K562 (cell line): Measurements from ENCODE around the gene SLC30A3. TPM values are rescaled to one million over a fixed set of nuclear protein-coding genes. Genes with fewer than 3 reads are reported as not detected.

Experiments used
- CBFB ChIP-seq: sonication (generic); formaldehyde crosslinking; IDR thresholded peaks from 2 replicates; pipeline ENCODE4 v1.4.0; 2020; ENCODE audit warnings: mild to moderate bottlenecking, missing genetic modification reagents
- CHAMP1 ChIP-seq: fragments of 450-650 bp; IDR thresholded peaks from 2 replicates; pipeline ENCODE4 v1.6.1; 2016; ENCODE audit warnings: mild to moderate bottlenecking
- CTBP1 ChIP-seq: fragments of 450-650 bp; IDR thresholded peaks from 2 replicates; pipeline ENCODE4 v1.6.1; 2016; ENCODE audit warnings: borderline replicate concordance
- ELF2 ChIP-seq: fragments of 250-450 bp; sonication (Bioruptor Pico); IDR thresholded peaks from 2 replicates; pipeline ENCODE4 v1.5.0; 2021; ENCODE audit warnings: mild to moderate bottlenecking
- NR2C1 ChIP-seq, 2 experiments: fragments of 450-650 bp; IDR thresholded peaks; 2 replicates each; pipeline ENCODE4 v1.6.1; 2017; ENCODE audit warnings: mild to moderate bottlenecking in 2 of 2, antibody characterized with exemption in 1 of 2, inconsistent platforms in 1 of 2, missing compliant biosample characterization in 1 of 2, missing genetic modification characterization in 1 of 2
- RNF2 ChIP-seq: sonication (generic); IDR thresholded peaks from 2 replicates; pipeline ENCODE4 v1.6.1; 2016
- TAF15 ChIP-seq: fragments of 200-400 bp; formaldehyde crosslinking; IDR thresholded peaks from 2 replicates; pipeline ENCODE4 v1.6.1; 2017; ENCODE audit warnings: mild to moderate bottlenecking, low read depth, low read length, moderate library complexity
- WHSC1 ChIP-seq: IDR thresholded peaks from one replicate; pipeline ENCODE4 v1.6.1; 2012; ENCODE audit warnings: low read length, control low read depth, inconsistent platforms
- ZBTB33 ChIP-seq: sonication (generic); formaldehyde crosslinking; IDR thresholded peaks from 2 replicates; pipeline ENCODE4 v1.8.1; 2023; ENCODE audit warnings: mild to moderate bottlenecking, missing genetic modification reagents
- ZNF41 ChIP-seq: fragments of 250-450 bp; sonication (Bioruptor Pico); conservative IDR thresholded peaks from 2 replicates; pipeline ENCODE4 v1.4.0; 2020; ENCODE audit warnings: mild to moderate bottlenecking
- ZNF431 ChIP-seq: sonication (generic); formaldehyde crosslinking; IDR thresholded peaks from 2 replicates; pipeline ENCODE4 v1.8.0; 2022; ENCODE audit warnings: mild to moderate bottlenecking, missing genetic modification reagents
- ZNF511 ChIP-seq: sonication (generic); formaldehyde crosslinking; IDR thresholded peaks from 2 replicates; pipeline ENCODE4 v1.8.0; 2022; ENCODE audit warnings: mild to moderate bottlenecking, missing genetic modification reagents
- ZNF740 ChIP-seq, 3 experiments: fragments of 200-800 bp in 1 of 3; sonication (Bioruptor generic) in 1 of 3; sonication (generic) in 1 of 3; formaldehyde crosslinking in 1 of 3; IDR thresholded peaks; 2 replicates each; pipeline versions ENCODE4 v1.6.1 to v1.8.0; 2016 to 2022; ENCODE audit warnings: mild to moderate bottlenecking in 2 of 3, missing compliant biosample characterization in 2 of 3, missing genetic modification characterization in 2 of 3, missing genetic modification reagents in 1 of 3
- polyA plus RNA-seq, 8 experiments: library from polyadenylated mRNA; depleted of rRNA in 4 of 8; stranded (reverse) in 5 of 8; unstranded in 3 of 8; fragments of >200 nt; fragmentation: Nextera tagmentation in 2 of 8; fragmentation: Illumina TruSeq in 1 of 8; extraction: Ambion mirVana in 2 of 8; extraction: Trizol in 1 of 8; gene quantifications; 2 replicates each; pipeline versions ENCODE4 v1.2.1 to v1.2.3, GENCODE V29; 2011 to 2014; ENCODE audit warnings: inconsistent platforms in 1 of 8, missing spikeins in 1 of 8
- total RNA-seq, 7 experiments: library from RNA; depleted of rRNA in 6 of 7; stranded (reverse); fragments of >200 nt in 6 of 7; fragmentation: Illumina TruSeq in 2 of 7; extraction: Trizol in 2 of 7; gene quantifications; 2 replicates each; pipeline versions ENCODE4 v1.2.1 to v1.2.3, GENCODE V29; 2011 to 2021; ENCODE audit warnings: low replicate concordance in 1 of 7
- TF ChIP-seq, protein P1 (sequence below): fragments of 450-650 bp; IDR thresholded peaks from 2 replicates; pipeline ENCODE4 v1.6.1; 2014; ENCODE audit warnings: low read depth, mild to moderate bottlenecking, moderate library complexity, borderline replicate concordance
- TF ChIP-seq, protein P2 (sequence below): fragments of 250-450 bp; sonication (Bioruptor Pico); IDR thresholded peaks from 2 replicates; pipeline ENCODE4 v1.4.0; 2020; ENCODE audit warnings: mild to moderate bottlenecking, moderate library complexity, borderline replicate concordance

SLC30A3 gene
- total and polyA plus RNA-seq, 9 of the 15 experiments (the other 6 are each of a cell fraction or from before 2014, with no cell fraction given), result 0.03 to 2.7 (median 0.89) TPM; not detected in 1

GRCh38 chr2:27249891-27250651 is 12.8 kb downstream of the SLC30A3 start (continued):
- TF ChIP-seq NR2C1 (IDR thresholded peaks at IDR 0.05) (peak; percentile 51; the same call in 1 of the 2 replicates), NR2C1 (tag; IDR thresholded peaks at IDR 0.05) (peak; percentile 42; the same call in 1 of the 2 replicates), TAF15 (no peak), WHSC1 (no peak), ELF2 (CRISPR knock-in tag) (peak; percentile 54; the same call in 1 of the 2 replicates), ZNF431 (CRISPR knock-in tag) (no peak), CBFB (peak; percentile 59; the same call in 1 of the 2 replicates), CHAMP1 (no peak), ZNF740 (CRISPR knock-in tag; IDR thresholded peaks at IDR 0.05) (0 out of 2 replicates have a peak, but pooled peaks have one; percentile 49), ZNF740 (tag; IDR thresholded peaks at IDR 0.05) (no peak), ZNF511 (peak; percentile 64; the same call in 1 of the 2 replicates), RNF2 (no peak), ZBTB33 (CRISPR knock-in tag) (0 out of 2 replicates have a peak, but pooled peaks have one; percentile 30), CTBP1 (peak; percentile 49; the same call in 1 of the 2 replicates), ZNF41 (CRISPR knock-in tag) (no peak)
- TF ChIP-seq, protein P1, sequence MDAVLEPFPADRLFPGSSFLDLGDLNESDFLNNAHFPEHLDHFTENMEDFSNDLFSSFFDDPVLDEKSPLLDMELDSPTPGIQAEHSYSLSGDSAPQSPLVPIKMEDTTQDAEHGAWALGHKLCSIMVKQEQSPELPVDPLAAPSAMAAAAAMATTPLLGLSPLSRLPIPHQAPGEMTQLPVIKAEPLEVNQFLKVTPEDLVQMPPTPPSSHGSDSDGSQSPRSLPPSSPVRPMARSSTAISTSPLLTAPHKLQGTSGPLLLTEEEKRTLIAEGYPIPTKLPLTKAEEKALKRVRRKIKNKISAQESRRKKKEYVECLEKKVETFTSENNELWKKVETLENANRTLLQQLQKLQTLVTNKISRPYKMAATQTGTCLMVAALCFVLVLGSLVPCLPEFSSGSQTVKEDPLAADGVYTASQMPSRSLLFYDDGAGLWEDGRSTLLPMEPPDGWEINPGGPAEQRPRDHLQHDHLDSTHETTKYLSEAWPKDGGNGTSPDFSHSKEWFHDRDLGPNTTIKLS, result no peak
- TF ChIP-seq, protein P2, sequence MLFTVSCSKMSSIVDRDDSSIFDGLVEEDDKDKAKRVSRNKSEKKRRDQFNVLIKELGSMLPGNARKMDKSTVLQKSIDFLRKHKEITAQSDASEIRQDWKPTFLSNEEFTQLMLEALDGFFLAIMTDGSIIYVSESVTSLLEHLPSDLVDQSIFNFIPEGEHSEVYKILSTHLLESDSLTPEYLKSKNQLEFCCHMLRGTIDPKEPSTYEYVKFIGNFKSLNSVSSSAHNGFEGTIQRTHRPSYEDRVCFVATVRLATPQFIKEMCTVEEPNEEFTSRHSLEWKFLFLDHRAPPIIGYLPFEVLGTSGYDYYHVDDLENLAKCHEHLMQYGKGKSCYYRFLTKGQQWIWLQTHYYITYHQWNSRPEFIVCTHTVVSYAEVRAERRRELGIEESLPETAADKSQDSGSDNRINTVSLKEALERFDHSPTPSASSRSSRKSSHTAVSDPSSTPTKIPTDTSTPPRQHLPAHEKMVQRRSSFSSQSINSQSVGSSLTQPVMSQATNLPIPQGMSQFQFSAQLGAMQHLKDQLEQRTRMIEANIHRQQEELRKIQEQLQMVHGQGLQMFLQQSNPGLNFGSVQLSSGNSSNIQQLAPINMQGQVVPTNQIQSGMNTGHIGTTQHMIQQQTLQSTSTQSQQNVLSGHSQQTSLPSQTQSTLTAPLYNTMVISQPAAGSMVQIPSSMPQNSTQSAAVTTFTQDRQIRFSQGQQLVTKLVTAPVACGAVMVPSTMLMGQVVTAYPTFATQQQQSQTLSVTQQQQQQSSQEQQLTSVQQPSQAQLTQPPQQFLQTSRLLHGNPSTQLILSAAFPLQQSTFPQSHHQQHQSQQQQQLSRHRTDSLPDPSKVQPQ, result no peak
